Measurements from ENCODE around the gene E2F8. TPM values are rescaled to one million over a fixed set of nuclear protein-coding genes. Genes with fewer than 3 reads are reported as not detected.

The E2F8 gene
- total RNA-seq, 1 donor from 2014 or later, result 0.27 TPM

DNA sequence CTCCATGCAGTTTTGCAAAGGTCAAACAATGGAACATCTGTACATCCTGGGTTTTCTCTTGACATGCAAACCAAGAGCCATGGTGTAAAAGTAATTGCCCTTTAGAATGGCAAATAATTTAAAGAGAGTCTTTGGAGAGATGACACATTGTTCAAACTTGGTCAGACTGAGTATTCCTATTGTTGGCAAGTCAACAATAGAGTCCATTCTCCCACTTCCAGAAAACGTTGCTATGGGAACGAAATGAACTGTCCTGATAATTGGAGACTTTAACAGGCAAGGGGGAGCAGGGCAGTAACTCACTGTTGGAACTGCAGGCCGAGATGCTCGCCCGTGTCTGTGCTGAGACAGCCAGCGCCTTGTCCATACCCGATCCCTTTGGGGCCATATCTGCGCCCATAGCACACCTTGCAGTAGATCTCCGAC, 52.9 kb downstream of the E2F8 start:
- no peaks in the 10 kb centered on the region for H3K9me3 ChIP-seq (ENCODE audit: insufficient read depth, low read depth, low read length)
- no peaks in the 10 kb centered on the region for H3K4me1 ChIP-seq (ENCODE audit: insufficient read depth, low read length)
- no peak for FAIRE-seq
- peak; percentile 16 for DNase-seq (ENCODE audit: low read depth)
- H3K79me2 ChIP-seq (ENCODE audit: insufficient read depth, low read length), result no peaks in the 10 kb centered on the region
- no peak overlapping the region for H3K9ac ChIP-seq (ENCODE audit: low read length)
- no peaks in the 10 kb centered on the region for H3K36me3 ChIP-seq (ENCODE audit: insufficient read depth, low read length)
- H3K27me3 ChIP-seq (ENCODE audit: insufficient read depth, low read length), result no peaks in the 10 kb centered on the region
- Mint-ChIP-seq H3K27me3 (ENCODE audit: low read depth, unreplicated experiment) (peaks cover 4% of the 10 kb centered on the region), H3K9me3 (ENCODE audit: unreplicated experiment) (no peaks in the 10 kb centered on the region), H3K4me1 (ENCODE audit: low read depth, unreplicated experiment) (peaks cover 10% of the 10 kb centered on the region), H3K36me3 (ENCODE audit: low read depth, unreplicated experiment) (peaks cover 3% of the 10 kb centered on the region), H3K27ac (ENCODE audit: unreplicated experiment) (no peak overlapping the region), H3K4me3 (ENCODE audit: unreplicated experiment) (no peak overlapping the region)
- H3K4me3 ChIP-seq (ENCODE audit: insufficient read depth, low read depth, low read length), result no peak overlapping the region
- H2AFZ ChIP-seq (ENCODE audit: low read depth, low read length), result no peak overlapping the region
- H3K4me2 ChIP-seq (ENCODE audit: low read length), result no peak overlapping the region
- no peaks in the 10 kb centered on the region for H4K20me1 ChIP-seq (ENCODE audit: insufficient read depth, low read length)
- no peak overlapping the region for H3K27ac ChIP-seq (ENCODE audit: low read depth, low read length)
- no peak for TF ChIP-seq EZH2 (IDR thresholded peaks at IDR 0.05; ENCODE audit: insufficient read depth, low read length)
- TF ChIP-seq, protein P1, sequence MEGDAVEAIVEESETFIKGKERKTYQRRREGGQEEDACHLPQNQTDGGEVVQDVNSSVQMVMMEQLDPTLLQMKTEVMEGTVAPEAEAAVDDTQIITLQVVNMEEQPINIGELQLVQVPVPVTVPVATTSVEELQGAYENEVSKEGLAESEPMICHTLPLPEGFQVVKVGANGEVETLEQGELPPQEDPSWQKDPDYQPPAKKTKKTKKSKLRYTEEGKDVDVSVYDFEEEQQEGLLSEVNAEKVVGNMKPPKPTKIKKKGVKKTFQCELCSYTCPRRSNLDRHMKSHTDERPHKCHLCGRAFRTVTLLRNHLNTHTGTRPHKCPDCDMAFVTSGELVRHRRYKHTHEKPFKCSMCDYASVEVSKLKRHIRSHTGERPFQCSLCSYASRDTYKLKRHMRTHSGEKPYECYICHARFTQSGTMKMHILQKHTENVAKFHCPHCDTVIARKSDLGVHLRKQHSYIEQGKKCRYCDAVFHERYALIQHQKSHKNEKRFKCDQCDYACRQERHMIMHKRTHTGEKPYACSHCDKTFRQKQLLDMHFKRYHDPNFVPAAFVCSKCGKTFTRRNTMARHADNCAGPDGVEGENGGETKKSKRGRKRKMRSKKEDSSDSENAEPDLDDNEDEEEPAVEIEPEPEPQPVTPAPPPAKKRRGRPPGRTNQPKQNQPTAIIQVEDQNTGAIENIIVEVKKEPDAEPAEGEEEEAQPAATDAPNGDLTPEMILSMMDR (IDR thresholded peaks at IDR 0.05; ENCODE audit: insufficient read depth, low read depth, low read length), result no peak

DNA sequence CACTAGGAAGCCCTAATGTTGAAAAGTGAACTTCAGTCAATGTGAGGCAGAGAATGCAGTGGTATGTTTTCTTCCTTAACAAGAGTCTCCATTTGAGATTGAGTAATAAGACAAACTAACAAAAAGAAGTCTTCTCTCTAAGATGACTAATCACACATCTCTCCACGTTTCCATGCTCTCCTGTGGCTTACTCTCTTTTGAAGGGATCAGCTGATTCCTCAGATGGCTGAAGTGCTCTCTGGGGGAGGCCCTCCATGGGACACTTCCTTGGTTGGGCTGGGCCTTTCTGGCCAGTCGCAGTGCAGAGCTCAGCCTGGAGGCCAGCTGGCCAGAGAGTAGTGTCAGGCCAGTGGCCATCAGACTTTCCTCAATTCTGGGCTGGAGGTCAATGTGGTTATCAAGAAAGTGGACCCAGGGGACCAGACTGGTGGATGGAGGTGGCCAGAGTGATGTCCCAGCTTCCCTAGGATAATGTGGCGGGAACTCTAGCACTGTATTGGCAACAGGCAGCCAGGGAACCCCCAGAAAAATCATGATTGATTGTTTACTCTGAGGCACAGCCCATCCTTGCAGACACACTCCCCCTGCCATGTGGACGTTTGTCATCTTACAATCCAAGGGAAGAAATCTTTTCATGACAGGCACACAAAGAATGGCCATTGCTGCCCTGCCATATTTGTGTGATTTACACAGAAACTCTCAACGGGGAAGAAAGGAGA, 53.5 kb downstream of the E2F8 start:
- DNase-seq (ENCODE audit: low read depth), result peak; percentile 30
- Histone ChIP-seq H3K27me3 (ENCODE audit: insufficient read depth, low read length) (no peaks in the 10 kb centered on the region), H3K4me2 (ENCODE audit: low read length) (no peak overlapping the region), H3K9me3 (ENCODE audit: insufficient read depth, low read depth, low read length) (no peaks in the 10 kb centered on the region), H3K36me3 (ENCODE audit: insufficient read depth, low read length) (no peaks in the 10 kb centered on the region), H4K20me1 (ENCODE audit: insufficient read depth, low read length) (no peaks in the 10 kb centered on the region), H3K79me2 (ENCODE audit: insufficient read depth, low read length) (no peaks in the 10 kb centered on the region), H2AFZ (ENCODE audit: low read depth, low read length) (no peak overlapping the region), H3K27ac (ENCODE audit: low read depth, low read length) (no peak overlapping the region), H3K9ac (ENCODE audit: low read length) (no peak overlapping the region), H3K4me1 (ENCODE audit: insufficient read depth, low read length) (no peaks in the 10 kb centered on the region), H3K4me3 (ENCODE audit: insufficient read depth, low read depth, low read length) (no peak overlapping the region)
- peaks cover 1% of the 10 kb centered on the region for H3K27me3 Mint-ChIP-seq (ENCODE audit: low read depth, unreplicated experiment)
- H3K9me3 Mint-ChIP-seq (ENCODE audit: unreplicated experiment), result no peaks in the 10 kb centered on the region
- H3K4me3 Mint-ChIP-seq (ENCODE audit: unreplicated experiment), result no peak overlapping the region
- H3K27ac Mint-ChIP-seq (ENCODE audit: unreplicated experiment), result no peak overlapping the region
- H3K4me1 Mint-ChIP-seq (ENCODE audit: low read depth, unreplicated experiment), result peaks cover 10% of the 10 kb centered on the region
- FAIRE-seq, result no peak
- peaks cover 3% of the 10 kb centered on the region for H3K36me3 Mint-ChIP-seq (ENCODE audit: low read depth, unreplicated experiment)
- no peak for TF ChIP-seq EZH2 (IDR thresholded peaks at IDR 0.05; ENCODE audit: insufficient read depth, low read length)
- TF ChIP-seq, protein P1 (IDR thresholded peaks at IDR 0.05; ENCODE audit: insufficient read depth, low read depth, low read length), result no peak

DNA sequence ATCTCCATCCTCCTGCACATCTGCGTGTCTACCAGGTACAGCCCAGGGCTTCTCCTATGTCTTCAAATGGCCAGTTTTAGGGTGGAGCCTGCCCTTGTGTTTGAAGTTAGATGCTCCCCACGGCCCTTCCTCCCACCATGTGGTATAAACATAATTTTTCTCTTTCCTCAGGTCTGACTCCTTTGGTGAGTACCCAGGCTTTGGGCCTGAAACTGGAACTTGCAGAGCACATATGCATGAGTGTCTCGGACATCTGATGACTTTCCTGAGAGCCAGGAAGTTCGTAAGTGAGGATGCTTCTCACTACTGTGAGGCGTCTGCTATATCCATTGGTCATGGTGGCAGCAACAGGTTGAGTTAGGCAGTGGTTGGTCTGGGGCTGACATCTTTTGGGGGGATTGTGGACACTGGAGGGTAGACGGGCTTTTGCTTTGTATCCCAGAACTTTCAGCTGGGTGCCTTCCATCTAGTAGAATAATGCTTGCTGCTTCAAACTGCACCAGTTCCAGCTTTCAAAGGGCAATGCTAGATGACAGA, 55.2 kb downstream of the E2F8 start:
- H3K36me3 Mint-ChIP-seq (ENCODE audit: low read depth, unreplicated experiment), result peaks cover 3% of the 10 kb centered on the region

More for the DNA sequence above, 55.2 kb downstream of the E2F8 start:
- Mint-ChIP-seq H3K27ac (ENCODE audit: unreplicated experiment) (no peak overlapping the region), H3K4me1 (ENCODE audit: low read depth, unreplicated experiment) (peaks cover 10% of the 10 kb centered on the region), H3K9me3 (ENCODE audit: unreplicated experiment) (no peaks in the 10 kb centered on the region), H3K27me3 (ENCODE audit: low read depth, unreplicated experiment) (peaks cover 1% of the 10 kb centered on the region), H3K4me3 (ENCODE audit: unreplicated experiment) (no peak overlapping the region)
- TF ChIP-seq EZH2 (IDR thresholded peaks at IDR 0.05; ENCODE audit: insufficient read depth, low read length), result no peak
- TF ChIP-seq, protein P1 (IDR thresholded peaks at IDR 0.05; ENCODE audit: insufficient read depth, low read depth, low read length), result no peak
- Histone ChIP-seq H3K4me2 (ENCODE audit: low read length) (no peak overlapping the region), H3K27me3 (ENCODE audit: insufficient read depth, low read length) (no peaks in the 10 kb centered on the region), H3K9ac (ENCODE audit: low read length) (no peak overlapping the region), H3K27ac (ENCODE audit: low read depth, low read length) (no peak overlapping the region), H3K36me3 (ENCODE audit: insufficient read depth, low read length) (no peaks in the 10 kb centered on the region), H2AFZ (ENCODE audit: low read depth, low read length) (no peak overlapping the region), H3K79me2 (ENCODE audit: insufficient read depth, low read length) (no peaks in the 10 kb centered on the region), H4K20me1 (ENCODE audit: insufficient read depth, low read length) (no peaks in the 10 kb centered on the region), H3K4me3 (ENCODE audit: insufficient read depth, low read depth, low read length) (no peak overlapping the region), H3K4me1 (ENCODE audit: insufficient read depth, low read length) (no peaks in the 10 kb centered on the region), H3K9me3 (ENCODE audit: insufficient read depth, low read depth, low read length) (no peaks in the 10 kb centered on the region)
- FAIRE-seq (no peak), DNase-seq (ENCODE audit: low read depth) (no peak)
